ENCODE results near the gene ARPC2.
"Not testable (repeated sequence)": the region's sequence is repeated elsewhere in the genome, so short reads cannot be mapped to it uniquely, and the experiment has no call there.

The ARPC2 gene

GRCh38 chr2:218216674-218217359 lies at the start of gene ARPC2:
ARPC2 (plus strand) TSS chr2:218217189; CDS start chr2:218217471, 282 bp downstream.
- DNase-seq: peak; percentile 92 to 95

DNA sequence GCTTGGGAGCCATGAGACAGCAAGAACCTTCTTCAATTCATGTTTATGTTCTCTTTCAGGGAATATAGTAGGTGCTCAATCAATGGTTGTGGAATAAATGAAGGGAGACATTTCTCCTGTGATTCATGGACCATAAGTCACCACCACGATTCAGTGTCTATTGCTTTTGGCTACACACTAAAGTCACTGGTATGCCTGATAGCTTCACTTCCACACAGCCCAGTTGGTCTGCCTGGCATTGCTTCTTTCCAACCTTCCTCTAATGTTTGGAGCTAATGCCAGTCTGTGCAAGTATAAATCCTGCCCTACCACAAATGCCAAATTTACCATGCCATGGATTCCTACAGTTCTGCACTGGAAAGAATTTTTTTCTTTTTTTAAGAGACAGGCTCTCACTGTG lies 49.0 kb upstream of the ARPC2 start:
- no peak for DNase-seq

DNA sequence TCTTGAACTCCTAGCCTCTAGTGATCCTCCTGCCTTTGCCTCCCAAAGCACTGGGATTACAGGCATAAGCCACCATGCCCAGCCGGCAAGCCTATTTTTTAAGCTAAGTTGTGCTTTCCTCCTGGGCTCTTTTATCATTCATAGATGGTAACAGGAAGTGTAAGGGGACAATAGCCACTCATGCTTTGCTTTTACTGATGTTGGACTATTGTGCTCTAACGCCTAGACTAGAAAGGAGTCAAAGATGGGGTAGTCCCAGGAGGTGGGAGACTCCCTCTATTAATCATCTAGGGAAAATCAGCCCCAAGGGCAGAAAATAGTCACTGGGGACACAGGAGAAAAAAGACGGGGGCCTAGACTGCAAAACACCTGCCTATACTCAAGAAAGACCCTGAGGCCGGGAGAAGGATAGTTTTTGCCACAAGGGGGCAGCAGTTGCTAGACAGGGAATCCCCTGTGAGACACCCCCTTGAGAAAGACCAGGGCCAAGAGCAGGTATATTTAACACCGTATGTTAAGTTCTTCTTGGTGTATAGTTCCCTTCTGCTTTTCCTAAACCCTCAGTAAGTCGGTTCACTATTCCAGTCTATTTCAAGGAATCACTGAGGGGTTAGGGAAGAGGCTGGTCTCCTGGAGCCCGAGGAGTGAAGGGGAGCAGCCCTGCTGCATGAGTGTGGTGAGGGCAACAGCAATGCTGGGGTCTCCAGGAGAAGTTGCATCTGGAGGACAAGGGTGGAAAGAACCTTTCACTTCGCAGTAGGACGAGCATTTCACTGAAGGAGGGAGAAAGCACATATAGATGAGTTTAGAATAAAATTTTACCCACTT lies 48.1 kb upstream of the ARPC2 start:
- peak; percentile 66 to 76 for DNase-seq

DNA sequence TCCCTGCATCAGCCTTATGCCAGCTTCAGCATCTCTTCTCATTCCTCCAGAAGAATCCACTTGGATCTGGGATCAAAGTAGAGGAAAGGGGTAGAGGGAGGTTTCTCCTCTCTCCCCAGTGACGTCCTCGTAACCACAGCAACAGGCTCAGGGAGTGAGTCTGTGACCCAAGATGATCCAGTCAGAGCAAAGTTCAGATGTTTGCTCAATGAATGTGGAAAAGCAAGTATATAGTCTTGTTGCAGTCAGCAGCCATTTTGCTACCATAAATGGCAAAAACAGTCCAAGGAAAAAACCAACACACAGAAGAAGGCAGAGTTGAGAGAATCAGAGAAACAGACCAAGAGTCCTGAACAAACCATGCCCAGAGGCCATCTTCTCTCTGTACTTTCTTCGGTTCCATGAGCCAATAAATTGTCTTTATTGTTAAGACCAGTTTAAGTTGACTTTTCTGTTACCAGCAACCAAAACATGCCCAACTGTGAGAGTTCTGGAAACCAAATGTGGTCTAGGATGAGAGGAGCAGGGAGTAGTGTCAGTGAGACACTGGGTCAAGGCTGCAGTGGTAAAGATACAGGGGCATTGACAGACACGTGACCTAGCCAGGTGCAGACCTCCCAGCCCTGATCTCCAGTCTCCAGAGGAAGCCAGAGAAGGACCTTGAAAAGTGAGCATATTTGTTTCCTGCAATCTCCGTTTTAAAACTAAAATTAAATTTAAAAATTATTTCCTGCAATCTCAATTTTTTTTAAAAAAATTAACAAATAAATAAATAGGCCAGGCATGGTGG lies 47.0 kb upstream of the ARPC2 start:
- DNase-seq: no peak

- DNase-seq: not testable (repeated sequence)
These were observed 45.2 kb upstream of the ARPC2 start for GRCh38 chr2:218171744-218172143.

GRCh38 chr2:218172845-218173244 lies 44.1 kb upstream of the ARPC2 start:
- no peak for DNase-seq

GRCh38 chr2:218179782-218180181 lies 37.2 kb upstream of the ARPC2 start:
- DNase-seq: no peak

GRCh38 chr2:218180467-218181114 lies 36.4 kb upstream of the ARPC2 start:
- DNase-seq: no peak

- no peak for DNase-seq
These were observed 32.7 kb upstream of the ARPC2 start for GRCh38 chr2:218184331-218184730.

DNA sequence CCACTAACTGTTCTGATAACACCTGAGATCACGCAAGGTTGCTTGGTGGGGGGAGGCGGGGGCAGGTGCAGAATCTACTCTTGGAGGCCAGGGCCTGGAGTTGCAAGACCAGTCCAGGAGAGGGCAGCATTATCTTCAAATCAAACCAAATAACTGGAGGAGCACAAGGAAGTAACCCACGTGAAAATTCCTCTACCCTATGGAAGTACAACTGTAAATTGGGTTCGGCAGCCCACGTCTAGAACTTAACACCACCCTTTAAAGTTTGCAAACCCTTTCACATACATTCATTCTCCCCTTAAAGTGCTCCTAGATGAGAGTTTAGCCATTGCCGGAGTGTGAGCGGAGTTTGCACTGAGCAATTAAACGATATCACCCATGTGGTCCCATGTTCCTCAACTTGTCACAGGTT lies 30.6 kb upstream of the ARPC2 start:
- DNase-seq: peak; percentile 72 to 82

- DNase-seq: no peak
These were observed 30.1 kb upstream of the ARPC2 start for GRCh38 chr2:218186876-218187275.

- no peak for DNase-seq
These were observed 29.5 kb upstream of the ARPC2 start for GRCh38 chr2:218187296-218188015.

GRCh38 chr2:218188528-218188927 lies 28.5 kb upstream of the ARPC2 start:
- no peak for DNase-seq

DNA sequence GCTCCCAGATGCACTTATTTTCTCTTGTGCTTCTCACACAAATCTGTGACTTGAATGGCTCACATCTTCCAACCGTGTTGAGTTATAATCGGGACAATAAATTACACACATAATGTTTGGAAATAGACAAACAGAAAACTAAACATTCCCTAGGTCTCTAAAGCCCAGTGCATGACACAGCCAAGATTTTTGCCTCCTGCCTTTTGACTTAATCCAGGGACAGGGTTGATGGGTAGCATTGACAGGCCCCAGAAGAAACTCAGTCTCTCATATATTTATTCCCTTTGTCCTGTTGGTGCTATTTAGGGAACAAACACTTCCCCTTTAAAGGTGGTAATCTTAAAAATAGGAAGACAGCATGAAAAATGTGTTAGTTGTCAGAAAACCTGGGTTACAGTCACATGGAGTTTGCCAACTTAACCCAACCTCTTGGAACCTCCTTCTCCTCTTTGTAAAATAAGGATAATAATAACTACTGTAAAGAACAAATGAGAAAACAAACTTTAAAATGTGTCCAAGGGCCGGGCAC lies 24.0 kb upstream of the ARPC2 start:
- DNase-seq: no peak

GRCh38 chr2:218193701-218194100 lies 23.3 kb upstream of the ARPC2 start:
- no peak for DNase-seq

- no peak for DNase-seq
These were observed 22.1 kb upstream of the ARPC2 start for GRCh38 chr2:218194880-218195279.

- no peak for DNase-seq
These were observed 20.0 kb upstream of the ARPC2 start for GRCh38 chr2:218196974-218197373.

DNA sequence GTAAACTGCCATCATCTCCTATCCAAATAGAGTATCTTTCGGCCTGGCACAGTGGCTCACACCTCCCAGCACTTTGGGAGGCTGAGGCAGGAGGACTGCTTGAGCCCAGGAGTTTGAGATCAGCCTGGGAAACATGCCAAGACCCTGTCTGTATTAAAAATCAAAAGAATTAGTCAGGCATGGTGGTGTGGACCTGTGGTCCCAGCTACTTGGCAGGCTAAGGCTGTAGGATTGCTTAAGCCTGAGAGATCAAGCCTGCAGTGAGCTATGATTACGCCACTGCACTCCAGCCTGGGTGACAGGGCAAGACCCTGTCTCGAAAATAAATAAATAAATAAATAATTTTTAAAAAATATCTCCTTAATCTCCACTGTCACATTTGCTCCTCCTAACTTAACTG lies 14.7 kb upstream of the ARPC2 start:
- DNase-seq: no peak

DNA sequence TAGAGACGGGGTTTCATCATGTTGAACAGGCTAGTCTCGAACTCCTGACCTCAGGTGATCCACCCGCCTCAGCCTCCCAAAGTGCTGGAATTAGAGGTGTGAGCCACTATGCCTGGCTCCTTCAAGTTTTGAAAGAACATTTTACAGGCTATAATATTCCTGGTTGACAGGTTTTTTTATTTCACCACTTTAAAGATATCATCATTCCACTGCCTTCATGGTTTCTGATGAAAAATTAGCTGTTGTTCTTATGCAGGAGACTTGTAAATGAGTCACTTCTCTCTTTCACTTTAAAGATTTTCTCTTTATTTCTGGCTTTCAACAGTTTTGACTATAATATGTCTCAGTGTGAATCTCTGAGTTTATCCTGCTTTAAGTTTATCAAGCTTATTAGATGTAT lies 7.9 kb upstream of the ARPC2 start:
- DNase-seq: no peak

GRCh38 chr2:218214116-218214515 lies 2.9 kb upstream of the ARPC2 start:
- no peak for DNase-seq

GRCh38 chr2:218216336-218216673 lies 684 bp upstream of the ARPC2 start:
- DNase-seq: no peak
